C4-2B (cell line): ENCODE data around the gene NLGN1.
A peak's percentile ranks its signal among the peaks of the same experiment; 100 is the strongest.

ENCODE experiments used
- H3K27ac ChIP-seq: fragments of 450-650 bp; 2 replicates; pipeline ENCODE4 v1.5.1; 2017
- ZFX ChIP-seq: fragments of 450-650 bp; IDR thresholded peaks from 2 replicates; pipeline ENCODE4 v1.6.1; 2017
- TF ChIP-seq, protein P1 (sequence below): fragments of 450-650 bp; conservative IDR thresholded peaks from 2 replicates; pipeline ENCODE4 v1.5.1; 2017; ENCODE audit warnings: mild to moderate bottlenecking

The NLGN1 gene

DNA sequence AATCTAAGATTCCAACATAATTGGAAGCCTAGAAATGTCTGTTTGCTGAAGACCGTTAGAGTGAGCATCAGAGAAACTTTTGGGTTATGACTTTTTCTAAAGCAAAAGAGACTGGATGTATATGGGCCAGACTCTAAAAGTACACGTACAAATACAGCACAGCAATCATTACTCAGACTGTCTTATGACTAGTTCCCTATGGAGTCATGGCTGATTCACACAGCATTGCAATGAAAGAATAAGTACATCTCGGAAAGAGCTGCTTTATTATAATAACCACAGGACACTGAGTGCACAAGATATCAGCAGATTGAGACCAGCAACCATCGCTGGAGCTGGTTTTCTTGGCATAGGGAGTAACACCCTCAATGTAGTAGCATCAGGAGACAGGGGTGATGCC is 618.6 kb downstream of the NLGN1 start:
- no peak for TF ChIP-seq ZFX
- TF ChIP-seq, protein P1, sequence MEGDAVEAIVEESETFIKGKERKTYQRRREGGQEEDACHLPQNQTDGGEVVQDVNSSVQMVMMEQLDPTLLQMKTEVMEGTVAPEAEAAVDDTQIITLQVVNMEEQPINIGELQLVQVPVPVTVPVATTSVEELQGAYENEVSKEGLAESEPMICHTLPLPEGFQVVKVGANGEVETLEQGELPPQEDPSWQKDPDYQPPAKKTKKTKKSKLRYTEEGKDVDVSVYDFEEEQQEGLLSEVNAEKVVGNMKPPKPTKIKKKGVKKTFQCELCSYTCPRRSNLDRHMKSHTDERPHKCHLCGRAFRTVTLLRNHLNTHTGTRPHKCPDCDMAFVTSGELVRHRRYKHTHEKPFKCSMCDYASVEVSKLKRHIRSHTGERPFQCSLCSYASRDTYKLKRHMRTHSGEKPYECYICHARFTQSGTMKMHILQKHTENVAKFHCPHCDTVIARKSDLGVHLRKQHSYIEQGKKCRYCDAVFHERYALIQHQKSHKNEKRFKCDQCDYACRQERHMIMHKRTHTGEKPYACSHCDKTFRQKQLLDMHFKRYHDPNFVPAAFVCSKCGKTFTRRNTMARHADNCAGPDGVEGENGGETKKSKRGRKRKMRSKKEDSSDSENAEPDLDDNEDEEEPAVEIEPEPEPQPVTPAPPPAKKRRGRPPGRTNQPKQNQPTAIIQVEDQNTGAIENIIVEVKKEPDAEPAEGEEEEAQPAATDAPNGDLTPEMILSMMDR: no peak
- H3K27ac ChIP-seq: no peak overlapping the region

GRCh38 chr3:174020156-174020555 is 622.6 kb downstream of the NLGN1 start:
- no peak overlapping the region for H3K27ac ChIP-seq
- TF ChIP-seq ZFX: no peak
- TF ChIP-seq, protein P1: no peak

DNA sequence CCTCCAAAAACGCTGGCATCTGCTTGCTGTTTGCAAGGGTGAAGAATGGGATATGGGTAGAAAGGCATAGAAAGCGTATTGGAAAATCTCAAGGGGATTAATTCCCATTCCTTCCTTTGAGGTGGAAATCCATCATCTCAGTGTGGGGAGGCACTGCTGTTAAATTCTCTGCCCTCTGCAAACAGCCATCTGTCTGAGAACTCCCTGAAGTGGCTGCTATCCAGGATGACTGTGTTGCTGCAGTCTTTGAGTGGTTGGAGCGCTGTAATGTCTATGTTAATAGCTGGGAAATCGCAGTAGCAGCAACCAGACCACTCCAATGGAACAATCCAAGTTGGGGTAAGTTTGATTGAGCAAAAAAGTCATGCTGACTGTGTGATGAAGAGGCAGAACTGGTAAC is 625.9 kb downstream of the NLGN1 start:
- no peak overlapping the region for H3K27ac ChIP-seq
- TF ChIP-seq, protein P1: no peak
- TF ChIP-seq ZFX: 0 out of 2 replicates have a peak, but pooled peaks have one; percentile 14

GRCh38 chr3:174028673-174029072 is 631.1 kb downstream of the NLGN1 start:
- no peak overlapping the region for H3K27ac ChIP-seq
- TF ChIP-seq, protein P1: no peak
- TF ChIP-seq ZFX: no peak

DNA sequence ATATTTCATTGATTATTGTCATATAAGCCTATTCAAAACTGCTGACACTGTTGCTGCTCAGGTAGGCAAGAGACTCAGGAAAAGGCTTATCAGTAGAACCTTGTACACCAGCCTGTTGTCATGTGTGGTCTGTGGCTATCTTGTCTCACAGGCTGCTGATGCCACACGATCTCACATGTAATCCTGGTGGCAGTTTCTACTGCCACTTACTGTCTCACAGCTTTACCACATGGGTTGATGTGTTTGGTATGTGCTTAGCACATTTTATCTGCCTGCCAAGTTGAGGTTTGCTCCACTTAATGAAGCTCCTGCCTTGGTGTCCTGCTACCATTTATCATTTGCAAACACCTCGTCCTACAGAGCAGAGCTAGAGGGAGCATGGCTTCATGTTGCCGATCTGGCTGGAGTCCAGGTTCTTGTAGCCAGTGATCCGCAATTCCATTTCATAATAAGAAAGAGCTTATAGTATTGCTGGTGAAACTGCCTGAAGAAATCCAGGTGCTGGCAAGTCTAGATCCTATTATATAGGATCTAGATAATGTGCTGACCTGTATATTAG is 637.9 kb downstream of the NLGN1 start:
- no peak overlapping the region for H3K27ac ChIP-seq
- TF ChIP-seq, protein P1: no peak
- TF ChIP-seq ZFX: no peak

DNA sequence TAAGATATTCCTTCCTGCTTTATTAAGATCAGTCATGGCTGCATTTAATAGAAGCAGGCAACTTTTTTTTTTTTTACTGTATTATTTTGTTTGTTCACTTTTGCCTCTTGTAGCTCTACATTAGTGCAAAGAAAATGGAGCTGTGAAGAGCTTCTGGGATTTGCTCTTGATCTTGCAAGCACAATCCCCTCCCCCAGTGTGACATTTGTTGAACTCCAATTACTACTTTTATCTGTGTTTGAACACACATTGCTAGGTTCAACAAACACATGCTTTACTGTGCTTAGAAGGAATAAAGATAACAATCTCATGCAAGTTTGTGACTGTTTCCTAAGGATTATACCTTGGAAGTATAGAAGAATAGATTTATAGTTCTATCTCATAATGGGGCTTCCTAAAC is 648.8 kb downstream of the NLGN1 start:
- H3K27ac ChIP-seq: no peak overlapping the region
- no peak for TF ChIP-seq ZFX
- TF ChIP-seq, protein P1: no peak

DNA sequence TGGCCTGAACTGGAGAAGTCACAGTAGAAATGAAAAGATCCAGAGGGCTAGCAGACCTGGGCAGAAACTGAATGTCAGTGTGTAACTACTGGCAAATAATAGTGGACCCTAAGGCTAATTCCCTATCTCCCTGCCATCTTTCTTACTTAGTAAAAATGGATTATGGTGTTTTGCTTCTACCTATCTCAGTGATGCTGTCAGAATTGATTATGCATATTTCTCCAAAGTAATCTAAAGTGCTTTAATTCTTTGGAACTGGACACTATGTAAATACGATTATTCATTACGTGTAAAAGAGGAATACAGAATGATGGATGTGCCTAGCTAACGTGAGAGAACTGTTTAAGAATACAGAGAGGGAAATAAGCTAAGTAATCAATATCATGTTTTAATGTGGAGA is 651.9 kb downstream of the NLGN1 start:
- TF ChIP-seq, protein P1: no peak
- no peak for TF ChIP-seq ZFX
- no peak overlapping the region for H3K27ac ChIP-seq
